ENCODE results near the gene HDGFL2. TPM values are rescaled to one million over a fixed set of nuclear protein-coding genes. Genes with fewer than 3 reads are reported as not detected.
A peak's percentile ranks its signal among the peaks of the same experiment; 100 is the strongest.
"Not testable (repeated sequence)": the region's sequence is repeated elsewhere in the genome, so short reads cannot be mapped to it uniquely, and the experiment has no call there.

The HDGFL2 gene
- total RNA-seq, 1 donor from 2014 or later = 77.9 TPM

DNA sequence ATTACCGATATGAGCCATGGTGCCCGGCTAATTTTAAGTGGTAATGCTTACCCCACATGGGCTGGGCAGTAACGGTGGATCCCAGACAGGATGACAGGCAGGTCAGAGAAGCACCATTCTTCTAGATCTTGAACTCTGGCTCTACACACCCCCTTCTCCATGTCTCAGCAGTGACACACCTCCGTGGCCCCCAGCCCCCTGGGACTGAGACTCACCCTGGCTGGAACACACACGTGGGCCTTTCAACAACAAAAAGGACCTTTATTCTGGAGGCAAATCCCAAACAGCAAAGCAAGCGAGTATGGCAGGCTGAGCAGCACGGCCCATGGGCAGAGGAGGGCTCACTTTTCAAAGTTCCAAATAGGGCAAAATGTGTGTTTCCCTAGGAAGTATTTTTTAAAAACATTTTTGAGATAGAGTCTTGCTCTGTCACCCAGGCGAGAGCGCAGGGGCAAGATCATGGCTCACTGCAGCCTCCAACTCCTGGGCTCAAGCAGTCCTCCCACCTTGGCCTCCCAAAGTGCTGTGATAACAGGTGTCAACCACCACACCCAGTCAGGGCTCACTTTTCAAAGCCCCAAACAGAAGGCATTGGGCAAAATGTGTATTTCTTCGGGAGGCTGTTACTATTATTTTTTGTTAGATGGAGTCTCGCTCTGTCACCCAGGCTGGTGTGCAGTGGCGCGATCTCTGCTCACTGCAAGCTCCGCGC lies 50.4 kb downstream of the HDGFL2 start:
- no peak overlapping the region for H3K4me3 Mint-ChIP-seq
- no peaks in the 10 kb centered on the region for H3K27me3 Mint-ChIP-seq
- DNase-seq (ENCODE audit: extremely low spot score, unreplicated experiment) = no peak
- no peaks in the 10 kb centered on the region for H3K4me1 Mint-ChIP-seq (ENCODE audit: unreplicated experiment)
- no peaks in the 10 kb centered on the region for H3K9me3 Mint-ChIP-seq
- H3K27ac Mint-ChIP-seq = no peak overlapping the region
- TF ChIP-seq, protein P1, sequence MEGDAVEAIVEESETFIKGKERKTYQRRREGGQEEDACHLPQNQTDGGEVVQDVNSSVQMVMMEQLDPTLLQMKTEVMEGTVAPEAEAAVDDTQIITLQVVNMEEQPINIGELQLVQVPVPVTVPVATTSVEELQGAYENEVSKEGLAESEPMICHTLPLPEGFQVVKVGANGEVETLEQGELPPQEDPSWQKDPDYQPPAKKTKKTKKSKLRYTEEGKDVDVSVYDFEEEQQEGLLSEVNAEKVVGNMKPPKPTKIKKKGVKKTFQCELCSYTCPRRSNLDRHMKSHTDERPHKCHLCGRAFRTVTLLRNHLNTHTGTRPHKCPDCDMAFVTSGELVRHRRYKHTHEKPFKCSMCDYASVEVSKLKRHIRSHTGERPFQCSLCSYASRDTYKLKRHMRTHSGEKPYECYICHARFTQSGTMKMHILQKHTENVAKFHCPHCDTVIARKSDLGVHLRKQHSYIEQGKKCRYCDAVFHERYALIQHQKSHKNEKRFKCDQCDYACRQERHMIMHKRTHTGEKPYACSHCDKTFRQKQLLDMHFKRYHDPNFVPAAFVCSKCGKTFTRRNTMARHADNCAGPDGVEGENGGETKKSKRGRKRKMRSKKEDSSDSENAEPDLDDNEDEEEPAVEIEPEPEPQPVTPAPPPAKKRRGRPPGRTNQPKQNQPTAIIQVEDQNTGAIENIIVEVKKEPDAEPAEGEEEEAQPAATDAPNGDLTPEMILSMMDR (conservative IDR thresholded peaks at IDR 0.05) = no peak
- H3K36me3 Mint-ChIP-seq = no peaks in the 10 kb centered on the region

DNA sequence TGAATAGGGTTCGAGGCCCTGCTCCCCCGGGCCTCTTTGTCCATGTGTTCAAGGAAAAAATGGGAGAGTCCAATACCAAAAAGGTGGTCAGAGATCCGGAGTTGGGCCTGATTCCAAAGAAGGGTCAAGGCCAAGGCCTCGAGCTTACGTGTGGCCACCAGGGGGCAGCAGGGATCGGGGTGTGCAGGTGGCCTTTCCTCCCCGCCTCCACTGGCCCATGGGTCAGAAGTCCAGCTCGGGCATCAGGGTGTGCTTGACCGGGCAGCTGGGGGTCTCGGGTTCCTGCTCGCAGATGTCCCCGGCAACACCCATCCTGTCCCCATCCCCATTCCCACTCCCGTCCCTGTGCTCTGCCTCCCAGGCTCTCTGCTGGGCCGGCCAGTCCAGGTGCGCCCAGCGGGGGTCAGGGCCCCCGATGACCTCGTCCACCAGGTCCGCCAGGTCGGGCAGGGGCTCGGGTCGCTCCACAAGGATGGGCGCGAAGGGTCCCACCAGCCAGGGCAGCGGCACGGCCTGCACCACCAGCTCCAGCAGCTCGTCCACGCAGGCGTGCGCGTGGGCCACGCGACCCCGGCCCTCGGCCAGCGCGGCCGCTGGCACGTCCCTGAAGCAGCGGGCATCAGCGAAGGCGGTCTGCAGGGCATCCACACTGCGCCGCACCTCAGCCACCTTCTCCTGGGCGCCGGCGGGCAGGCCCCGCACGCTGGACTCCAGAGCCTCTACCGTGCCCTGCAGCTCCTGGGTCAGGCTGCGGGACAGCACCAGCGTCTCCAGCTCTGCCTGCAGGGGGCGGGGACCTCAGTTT lies 51.4 kb downstream of the HDGFL2 start:
- H3K27me3 Mint-ChIP-seq = no peaks in the 10 kb centered on the region
- no peaks in the 10 kb centered on the region for H3K4me1 Mint-ChIP-seq (ENCODE audit: unreplicated experiment)
- H3K36me3 Mint-ChIP-seq = no peaks in the 10 kb centered on the region
- DNase-seq (ENCODE audit: extremely low spot score, unreplicated experiment) = peak; percentile 70
- TF ChIP-seq, protein P1 (conservative IDR thresholded peaks at IDR 0.05) = peak; percentile 76
- H3K27ac Mint-ChIP-seq = no peak overlapping the region
- no peaks in the 10 kb centered on the region for H3K9me3 Mint-ChIP-seq
- no peak overlapping the region for H3K4me3 Mint-ChIP-seq

DNA sequence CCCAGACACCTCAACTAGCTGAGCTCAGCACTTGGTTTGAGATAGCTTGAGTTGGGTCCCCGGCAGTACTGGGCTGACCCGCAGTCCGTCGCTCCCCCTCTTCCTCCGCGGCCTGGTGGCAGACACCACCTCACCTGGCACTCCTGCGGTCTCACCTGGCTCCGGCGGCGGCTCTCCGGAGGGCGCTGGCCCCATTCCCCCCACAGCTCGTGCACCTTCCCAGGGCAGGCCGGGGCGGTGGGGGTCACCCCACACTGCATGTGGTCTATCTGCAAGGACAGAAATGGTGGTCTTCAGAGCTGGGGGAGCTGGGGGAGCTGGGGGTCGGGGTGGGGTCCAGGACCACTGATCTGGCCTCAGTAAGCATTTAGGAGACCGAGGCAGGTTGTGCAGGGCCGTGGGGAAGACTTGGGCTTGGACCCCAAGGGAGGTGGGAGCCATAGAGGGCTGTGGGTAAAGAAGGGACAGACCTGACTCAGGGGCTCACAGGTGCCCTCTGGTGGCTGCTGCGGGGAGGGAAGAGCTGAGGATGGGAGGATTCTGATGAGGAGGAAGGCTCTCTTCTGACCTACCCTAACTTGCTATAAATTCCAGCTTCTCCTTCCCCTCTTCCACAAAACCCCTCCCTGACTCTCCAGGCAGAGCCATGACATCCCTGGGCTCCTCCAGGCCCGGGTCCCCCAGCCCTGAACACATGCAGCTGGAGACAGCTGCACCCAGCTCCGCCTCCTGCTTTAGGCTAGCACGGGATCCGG lies 52.9 kb downstream of the HDGFL2 start:
- Mint-ChIP-seq H3K27ac (no peak overlapping the region), H3K36me3 (no peaks in the 10 kb centered on the region), H3K9me3 (no peaks in the 10 kb centered on the region), H3K4me1 (ENCODE audit: unreplicated experiment) (no peaks in the 10 kb centered on the region), H3K4me3 (no peak overlapping the region), H3K27me3 (no peaks in the 10 kb centered on the region)
- TF ChIP-seq, protein P1 (conservative IDR thresholded peaks at IDR 0.05) = peak; percentile 82
- peak; percentile 78 for DNase-seq (ENCODE audit: extremely low spot score, unreplicated experiment)

DNA sequence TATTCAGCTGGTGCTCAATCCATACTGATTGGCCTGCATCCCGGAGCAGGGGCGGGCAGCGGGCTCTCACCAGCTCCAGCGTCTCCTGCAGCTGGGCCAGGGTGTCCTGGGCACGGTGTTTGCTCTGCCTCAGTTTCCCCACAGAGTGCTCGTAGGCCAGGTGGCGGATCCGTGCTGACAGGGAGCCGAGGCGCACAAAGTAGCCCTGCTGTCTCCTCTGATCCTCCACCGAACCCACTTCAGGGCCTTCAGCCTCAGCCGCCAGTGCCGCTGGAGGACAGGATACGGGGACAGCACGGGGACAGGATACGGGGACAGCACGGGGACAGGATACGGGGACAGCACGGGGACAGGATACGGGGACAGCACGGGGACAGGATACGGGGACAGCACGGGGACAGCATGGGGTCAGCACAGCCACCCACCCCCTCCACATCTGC lies 53.5 kb downstream of the HDGFL2 start:
- no peaks in the 10 kb centered on the region for H3K36me3 Mint-ChIP-seq
- no peak overlapping the region for H3K27ac Mint-ChIP-seq
- no peak overlapping the region for H3K4me3 Mint-ChIP-seq
- DNase-seq (ENCODE audit: extremely low spot score, unreplicated experiment) = no peak
- H3K4me1 Mint-ChIP-seq (ENCODE audit: unreplicated experiment) = no peaks in the 10 kb centered on the region
- TF ChIP-seq, protein P1 (conservative IDR thresholded peaks at IDR 0.05) = no peak
- H3K27me3 Mint-ChIP-seq = no peaks in the 10 kb centered on the region
- no peaks in the 10 kb centered on the region for H3K9me3 Mint-ChIP-seq

DNA sequence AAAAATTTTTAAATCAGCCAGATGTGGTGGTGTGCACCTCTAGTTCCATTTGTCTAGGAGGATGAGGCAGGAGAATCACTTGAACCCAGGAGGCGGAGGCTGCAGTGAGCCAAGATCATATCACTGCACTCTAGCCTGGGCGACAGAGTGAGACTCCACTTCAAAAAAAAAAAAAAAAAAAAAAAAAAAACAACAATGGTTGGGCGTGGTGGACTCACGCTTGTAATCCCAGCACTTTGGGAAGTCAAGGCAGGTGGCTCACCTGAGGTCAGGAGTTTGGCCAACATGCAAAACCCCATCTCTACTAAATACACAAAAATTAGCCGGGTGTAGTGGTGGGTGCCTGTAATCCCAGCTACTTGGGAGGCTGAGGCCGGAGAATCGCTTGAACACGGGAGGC lies 55.3 kb downstream of the HDGFL2 start:
- H3K4me1 Mint-ChIP-seq (ENCODE audit: unreplicated experiment); H3K4me3 Mint-ChIP-seq; H3K9me3 Mint-ChIP-seq: not testable (repeated sequence)

More for the DNA sequence above, 55.3 kb downstream of the HDGFL2 start:
- not testable (repeated sequence) for H3K36me3 Mint-ChIP-seq; DNase-seq (ENCODE audit: extremely low spot score, unreplicated experiment); H3K27ac Mint-ChIP-seq; H3K27me3 Mint-ChIP-seq
